H1 (cell line): ENCODE results near the gene CDH18. TPM values are rescaled to one million over a fixed set of nuclear protein-coding genes. Genes with fewer than 3 reads are reported as not detected.

ENCODE experiments used
- ASH2L ChIP-seq: fragments of 200-600, 300-600 bp; sonication (generic); IDR thresholded peaks from one replicate; pipeline ENCODE4 v1.7.1; 2017; ENCODE audit warnings: low read length
- ATF3 ChIP-seq: IDR thresholded peaks from 2 replicates; pipeline ENCODE4 v1.6.1; 2011; ENCODE audit warnings: low read depth, mild to moderate bottlenecking, low read length; ENCODE audit not compliant: insufficient read depth
- CHD7 ChIP-seq: fragments of 300-600 bp; sonication (generic); IDR thresholded peaks from 2 replicates; pipeline ENCODE4 v1.7.1; 2012; ENCODE audit warnings: low read length, moderate library complexity, mild to moderate bottlenecking, inconsistent platforms; ENCODE audit not compliant: insufficient replicate concordance
- E2F6 ChIP-seq: IDR thresholded peaks from 2 replicates; pipeline ENCODE4 v1.6.1; 2012; ENCODE audit warnings: inconsistent platforms
- EZH2 ChIP-seq: fragments of 200-600 bp; sonication (generic); IDR thresholded peaks from 2 replicates; pipeline ENCODE4 v1.7.1; 2012; ENCODE audit warnings: low read depth, mild to moderate bottlenecking, moderate library complexity, low read length, inconsistent platforms; ENCODE audit not compliant: severe bottlenecking
- MAFK ChIP-seq: IDR thresholded peaks from 2 replicates; pipeline ENCODE4 v1.6.1; 2012; ENCODE audit warnings: low read depth, mild to moderate bottlenecking, improper control_type of control experiment, low read length
- NRF1 ChIP-seq: IDR thresholded peaks from 2 replicates; pipeline ENCODE4 v1.6.1; 2011; ENCODE audit warnings: mild to moderate bottlenecking, low read depth, low read length, improper control_type of control experiment
- POU5F1 ChIP-seq: IDR thresholded peaks from 2 replicates; pipeline ENCODE4 v1.6.1; 2011; ENCODE audit warnings: low read depth, mild to moderate bottlenecking, low read length, moderate library complexity
- RAD21 ChIP-seq, 2 experiments: IDR thresholded peaks in 1 of 2; conservative IDR thresholded peaks in 1 of 2; 2 replicates each; pipeline ENCODE4 v1.6.1; 2011; ENCODE audit warnings: low read depth in 2 of 2, low read length in 2 of 2, improper control_type of control experiment in 1 of 2, inconsistent platforms in 1 of 2, mild to moderate bottlenecking in 1 of 2, moderate library complexity in 1 of 2
- SP4 ChIP-seq: IDR thresholded peaks from 2 replicates; pipeline ENCODE4 v1.6.1; 2012; ENCODE audit warnings: low read length, inconsistent platforms
- TBP ChIP-seq: IDR thresholded peaks from 2 replicates; pipeline ENCODE4 v1.6.1; 2011; ENCODE audit warnings: low read depth, low read length, improper control_type of control experiment
- polyA plus RNA-seq, 7 experiments: library from polyadenylated mRNA; depleted of rRNA in 3 of 7; stranded (reverse) in 5 of 7; unstranded in 2 of 7; fragments of >200 nt in 5 of 7; fragments of 200-250 nt in 2 of 7; gene quantifications; 1 replicate in 5 of 7; 2 replicates in 1 of 7; 4 replicates in 1 of 7; pipeline versions ENCODE4 v1.2.1 to v1.2.3, GENCODE V29; 2011 to 2013; ENCODE audit warnings: missing spikeins in 2 of 7, mixed read lengths in 2 of 7
- total RNA-seq: library from RNA; stranded (reverse); fragmentation: NEBNext Ultra II Directional; extraction: Animal tissue kit (Norgen Biotek cat#: 25700); gene quantifications from 2 replicates; pipeline ENCODE4 v1.2.1, GENCODE V29; 2021

Gene CDH18
- total and polyA plus RNA-seq, 2 of the 8 experiments (the other 6 are each of a cell fraction or from before 2014, with no cell fraction given), result 0.30 to 0.32 TPM

GRCh38 chr5:19488786-19489185, 499.2 kb downstream of the CDH18 start (continued):
- TF ChIP-seq CHD7 (no peak), EZH2 (no peak), POU5F1 (no peak), TBP (no peak), SP4 (no peak), ASH2L (no peak), MAFK (no peak), ATF3 (no peak), E2F6 (no peak), RAD21 (IDR thresholded peaks at IDR 0.05 in 1 of 2, conservative IDR thresholded peaks at IDR 0.05 in 1 of 2; ENCODE audit: low read depth in 2 of 2, low read length in 2 of 2) (no peak), NRF1 (no peak)
- TF ChIP-seq, all 59 proteins: peak for 0
